Hematopoietic multipotent progenitor cell treated with erythropoietin and hydrocortisone succinate and interleukin-3 and kit ligand, for 8 days (in vitro differentiated cells): ENCODE data around the gene MGP.
A peak's percentile ranks its signal among the peaks of the same experiment; 100 is the strongest.

Source experiments
- DNase-seq: peaks from one replicate; pipeline ENCODE4 v3.0.0-alpha.2; 2015

The MGP gene

GRCh38 chr12:14902465-14902864, 16.8 kb upstream of the MGP start:
- peak; percentile 72 for DNase-seq

GRCh38 chr12:14901228-14901562, 15.5 kb upstream of the MGP start:
- peak; percentile 34 for DNase-seq

- DNase-seq: no peak
Measured at GRCh38 chr12:14900521-14901227, 15.0 kb upstream of the MGP start.

- peak; percentile 96 for DNase-seq
Measured at GRCh38 chr12:14896521-14897169, 11.0 kb upstream of the MGP start.

- DNase-seq: no peak
Measured at GRCh38 chr12:14893506-14894250, 8.0 kb upstream of the MGP start.

- DNase-seq: peak; percentile 24
Measured at GRCh38 chr12:14892726-14893505, 7.3 kb upstream of the MGP start.

GRCh38 chr12:14890701-14891100, 5.0 kb upstream of the MGP start:
- no peak for DNase-seq

- DNase-seq: no peak
Measured at GRCh38 chr12:14886271-14886670, 617 bp upstream of the MGP start.

- DNase-seq: peak; percentile 94
Measured at GRCh38 chr12:14884458-14884878, 1.2 kb downstream of the MGP start.

GRCh38 chr12:14883686-14884085, 2.0 kb downstream of the MGP start:
- DNase-seq: no peak

- no peak for DNase-seq
Measured at GRCh38 chr12:14880890-14881453, 4.7 kb downstream of the MGP start.

GRCh38 chr12:14879222-14879933, 6.3 kb downstream of the MGP start:
- DNase-seq: no peak

GRCh38 chr12:14878488-14878887, 7.2 kb downstream of the MGP start:
- DNase-seq: no peak

- DNase-seq: no peak
Measured at GRCh38 chr12:14876833-14877232, 8.8 kb downstream of the MGP start.

GRCh38 chr12:14874882-14875281, 10.8 kb downstream of the MGP start:
- DNase-seq: no peak

- no peak for DNase-seq
Measured at GRCh38 chr12:14873440-14874185, 12.0 kb downstream of the MGP start.

- no peak for DNase-seq
Measured at GRCh38 chr12:14871886-14872285, 13.8 kb downstream of the MGP start.

- no peak for DNase-seq
Measured at GRCh38 chr12:14871247-14871646, 14.4 kb downstream of the MGP start.

- DNase-seq: no peak
Measured at GRCh38 chr12:14868916-14869506, 16.6 kb downstream of the MGP start.

- DNase-seq: no peak
Measured at GRCh38 chr12:14860490-14860889, 25.2 kb downstream of the MGP start.

GRCh38 chr12:14858513-14858912, 27.1 kb downstream of the MGP start:
- DNase-seq: no peak
